K562 (cell line): ENCODE data around the gene RCOR1. TPM values are rescaled to one million over a fixed set of nuclear protein-coding genes. Genes with fewer than 3 reads are reported as not detected.
A peak's percentile ranks its signal among the peaks of the same experiment; 100 is the strongest.

ENCODE experiments used
- ATAC-seq: fragments of 200-7000 bp; cut with Tn5 transposase; 3 replicates; pipeline ENCODE4 v1.9.1; 2020; ENCODE audit warnings: moderate library complexity
- BruUV-seq: library from RNA; stranded (reverse); fragments of 400-500 nt; replicated peaks from 2 replicates; lab custom pipeline; 2021; lab: Mats Ljungman, UMichigan
- CTCF ChIA-PET: fragments of 300-600 bp; formaldehyde crosslinking; extraction: SDS; loops from one replicate; lab custom pipeline; 2021; ENCODE audit warnings: low intra/inter-chr PET ratio; lab: Yijun Ruan, JAX
- POLR2A ChIA-PET: fragments of 300-600, 350-650 bp; sonication (Branson Sonifier 250); formaldehyde crosslinking; extraction: SDS; loops from one replicate; lab custom pipeline; 2021; ENCODE audit warnings: antibody characterized with exemption, inconsistent platforms; lab: Yijun Ruan, JAX
- DNase-seq, 4 experiments: peaks; one replicate each; pipeline versions ENCODE4 v3.0.0 to v3.0.0-alpha.2; 2011 to 2018; ENCODE audit warnings: low spot score in 3 of 4, mixed read lengths in 3 of 4; ENCODE audit errors: extremely low read depth in 1 of 4
- FAIRE-seq: peaks from 2 replicates; lab custom pipeline; 2011; peaks lifted over from hg19 to GRCh38; lab: Jason Lieb, UNC
- H2AFZ ChIP-seq: 2 replicates; pipeline ENCODE4 v1.6.0; 2011; ENCODE audit warnings: low read depth, low read length, control low read depth, inconsistent platforms
- H3K27ac ChIP-seq: fragments of 200-600 bp; 3 replicates; pipeline ENCODE4 v1.8.0; 2011; ENCODE audit warnings: low read depth, mild to moderate bottlenecking, control low read depth, inconsistent platforms, low read length, moderate library complexity, mixed read lengths; ENCODE audit errors: extremely low read depth
- H3K27me3 ChIP-seq, 2 experiments: fragments of 300-600 bp in 1 of 2; 2 replicates in 1 of 2; 3 replicates in 1 of 2; pipeline versions ENCODE4 v1.6.0 to v1.8.0; 2011; ENCODE audit warnings: inconsistent platforms in 2 of 2, low read length in 2 of 2, mild to moderate bottlenecking in 1 of 2, mixed read lengths in 1 of 2, moderate library complexity in 1 of 2; ENCODE audit not compliant: control insufficient read depth in 2 of 2, insufficient read depth in 2 of 2
- H3K36me3 ChIP-seq: fragments of 300-600 bp; 3 replicates; pipeline ENCODE4 v1.8.0; 2011; ENCODE audit warnings: mild to moderate bottlenecking, low read length, inconsistent platforms; ENCODE audit not compliant: control insufficient read depth, insufficient read depth
- H3K4me1 ChIP-seq, 2 experiments: fragments of 200-600 bp in 1 of 2; replicated peaks in 1 of 2; 2 replicates in 1 of 2; 3 replicates in 1 of 2; pipeline versions ENCODE4 v1.5.1 to v1.8.0; 2011; ENCODE audit warnings: inconsistent platforms in 2 of 2, low read length in 2 of 2, mild to moderate bottlenecking in 1 of 2, mixed read lengths in 1 of 2, moderate library complexity in 1 of 2; ENCODE audit not compliant: control insufficient read depth in 2 of 2, insufficient read depth in 2 of 2
- H3K4me2 ChIP-seq: 2 replicates; pipeline ENCODE4 v1.6.1; 2011; ENCODE audit warnings: low read length, control low read depth, inconsistent platforms, mixed read lengths; ENCODE audit not compliant: insufficient read depth
- H3K4me3 ChIP-seq: fragments of 200-600 bp; sonication (generic), shearing (Covaris generic); 2 replicates; pipeline ENCODE4 v1.5.1; 2016; ENCODE audit warnings: control low read depth, inconsistent platforms
- H3K79me2 ChIP-seq: fragments of 200-600 bp; 3 replicates; pipeline ENCODE4 v1.8.0; 2011; ENCODE audit warnings: low read length, inconsistent platforms; ENCODE audit not compliant: control insufficient read depth, insufficient read depth
- H3K9ac ChIP-seq, 2 experiments: 2 replicates each; pipeline versions ENCODE4 v1.6.0 to v1.6.1; 2011; ENCODE audit warnings: low read depth in 2 of 2, low read length in 2 of 2, control low read depth in 1 of 2, inconsistent platforms in 1 of 2, mild to moderate bottlenecking in 1 of 2, mixed read lengths in 1 of 2; ENCODE audit not compliant: insufficient read depth in 1 of 2
- H3K9me1 ChIP-seq: one replicate; pipeline ENCODE4 v1.6.0; 2011; ENCODE audit warnings: inconsistent platforms, mild to moderate bottlenecking, low read length, moderate library complexity; ENCODE audit not compliant: control insufficient read depth, insufficient read depth
- H3K9me3 ChIP-seq: replicated peaks from 2 replicates; pipeline ENCODE4 v1.5.1; 2011; ENCODE audit warnings: low read depth, low read length, inconsistent platforms; ENCODE audit not compliant: control insufficient read depth, insufficient read depth
- H4K20me1 ChIP-seq: replicated peaks from 2 replicates; pipeline ENCODE4 v1.6.1; 2011; ENCODE audit warnings: low read length, inconsistent platforms, mixed read lengths; ENCODE audit not compliant: control insufficient read depth, insufficient read depth
- CTCF ChIP-seq, 3 experiments: IDR thresholded peaks in 2 of 3; conservative IDR thresholded peaks in 1 of 3; 2 replicates each; pipeline ENCODE4 v1.5.1; 2011 to 2012; ENCODE audit warnings: low read length in 3 of 3, mild to moderate bottlenecking in 3 of 3, control low read depth in 2 of 3, improper control_type of control experiment in 1 of 3, inconsistent platforms in 1 of 3, low read depth in 1 of 3, mixed read lengths in 1 of 3, moderate library complexity in 1 of 3; ENCODE audit not compliant: insufficient read depth in 2 of 3
- HNRNPH1 ChIP-seq: fragments of 200-400 bp; formaldehyde crosslinking; optimal IDR thresholded peaks from 2 replicates; pipeline ENCODE3; 2017; ENCODE audit warnings: low read depth, mild to moderate bottlenecking, low read length, moderate library complexity
- WGBS: fragments of 100-300 bp; shearing (Covaris generic); methylation state at CpG from one replicate; pipeline ENCODE4 v1.1.6; 2016; ENCODE audit warnings: low coverage, mixed read lengths; ENCODE audit not compliant: insufficient coverage; ENCODE audit errors: missing lambda C conversion rate; 5-methylcytosine and 5-hydroxymethylcytosine counted together
- in situ Hi-C: fragments of 300-500 bp; cut with MboI; formaldehyde crosslinking; loops from 4 replicates; pipeline ENCODE4 v1.15.0; 2018; ENCODE audit warnings: inconsistent platforms, mixed read lengths
- intact Hi-C: fragments of 100-400 bp; cut with micrococcal nuclease; formaldehyde crosslinking; loops from 2 replicates; pipeline ENCODE4 v1.14.2; 2022
- polyA plus RNA-seq, 8 experiments: library from polyadenylated mRNA; depleted of rRNA in 4 of 8; stranded (reverse) in 5 of 8; unstranded in 3 of 8; fragments of >200 nt; fragmentation: Nextera tagmentation in 2 of 8; fragmentation: Illumina TruSeq in 1 of 8; extraction: Ambion mirVana in 2 of 8; extraction: Trizol in 1 of 8; gene quantifications; 2 replicates each; pipeline versions ENCODE4 v1.2.1 to v1.2.3, GENCODE V29; 2011 to 2014; ENCODE audit warnings: inconsistent platforms in 1 of 8, missing spikeins in 1 of 8
- total RNA-seq, 7 experiments: library from RNA; depleted of rRNA in 6 of 7; stranded (reverse); fragments of >200 nt in 6 of 7; fragmentation: Illumina TruSeq in 2 of 7; extraction: Trizol in 2 of 7; gene quantifications; 2 replicates each; pipeline versions ENCODE4 v1.2.1 to v1.2.3, GENCODE V29; 2011 to 2021; ENCODE audit warnings: low replicate concordance in 1 of 7

Gene RCOR1
- total and polyA plus RNA-seq, 9 of the 15 experiments (the other 6 are each of a cell fraction or from before 2014, with no cell fraction given) = 8.5 to 47.9 (median 20.9) TPM

DNA sequence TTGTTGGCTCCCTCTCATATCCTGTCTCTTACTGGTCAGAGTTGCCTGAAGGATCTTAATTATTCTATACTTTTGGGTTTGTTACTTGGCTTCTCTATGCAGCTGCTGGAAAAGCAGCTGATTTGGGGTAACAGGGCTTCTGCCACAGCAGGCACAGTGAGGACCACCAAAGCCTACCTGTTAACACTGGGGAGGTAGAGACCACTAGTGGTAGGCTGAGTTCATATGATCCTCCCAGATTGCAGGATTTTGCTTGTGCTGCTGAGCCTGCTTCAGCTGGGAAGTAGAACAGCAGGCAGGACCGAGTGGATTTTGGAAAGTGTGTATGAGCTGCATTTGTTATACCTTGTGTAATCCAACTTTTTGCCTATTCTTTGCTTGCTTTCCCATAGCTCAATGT, 34.1 kb downstream of the RCOR1 start:
- DNase-seq = no peak
- POLR2A ChIA-PET = interaction anchor here (0.9 to 2.0 kb wide), 4 partner anchors 10 to 102 kb away, joined by 3 to 7 read pairs (median 4); no protein-coding TSS in a partner anchor
- Histone ChIP-seq H3K79me2 (peaks cover 93% of the 10 kb centered on the region), H2AFZ (no peak overlapping the region)
- 55% methylated on average over 1 of the region's 1 CpG for WGBS
- TF ChIP-seq CTCF (IDR thresholded peaks at IDR 0.05 in 2 of 3, conservative IDR thresholded peaks at IDR 0.05 in 1 of 3; ENCODE audit: insufficient read depth in 2 of 3, low read depth in 1 of 3, low read length in 3 of 3) = 0 out of 6 replicates have a peak, but pooled peaks of 1 of the 3 experiments have one; percentile 2
- TF ChIP-seq HNRNPH1 = no peak
- TF ChIP-seq, all 486 proteins: peak for 1
- Histone ChIP-seq H3K4me3 (no peak overlapping the region), H3K27me3 (no peaks in the 10 kb centered on the region), H3K9me3 (no peaks in the 10 kb centered on the region), H3K27ac (0 out of 3 replicates have a peak overlapping the region, but pooled peaks have one; percentile 19), H3K4me1 (peaks cover 23 to 36% of the 10 kb centered on the region in 2 experiments), H3K9me1 (no peaks in the 10 kb centered on the region), H3K9ac (peak overlapping the region in 1 of 2 experiments; percentile 43; a peak in 1 of 4 replicates), H3K36me3 (peaks cover 41% of the 10 kb centered on the region; the same call in 2 of the 3 replicates), H4K20me1 (peaks cover 10% of the 10 kb centered on the region; the same call in 1 of the 2 replicates), H3K4me2 (no peak overlapping the region)
- no peak for ATAC-seq
- CTCF ChIA-PET = no interaction called here
- intact Hi-C loops = no loop called here
- in situ Hi-C loops = no loop called here
- FAIRE-seq = no peak
- BruUV-seq = no TSS peak
